ENCODE results near the gene CHAC2. TPM values are rescaled to one million over a fixed set of nuclear protein-coding genes. Genes with fewer than 3 reads are reported as not detected.

Gene CHAC2
- total RNA-seq, 1 donor from 2014 or later, result 3.6 TPM

GRCh38 chr2:53786352-53786704 is 18.7 kb downstream of the CHAC2 start:
- peaks cover 100% of the 10 kb centered on the region for H3K79me2 ChIP-seq (ENCODE audit: insufficient read depth, low read length)
- peaks cover 2% of the 10 kb centered on the region for H3K36me3 Mint-ChIP-seq (ENCODE audit: low read depth, unreplicated experiment)
- H3K36me3 ChIP-seq (ENCODE audit: insufficient read depth, low read length), result no peaks in the 10 kb centered on the region
- H3K4me2 ChIP-seq (ENCODE audit: low read length), result peak overlapping the region; percentile 90
- no peaks in the 10 kb centered on the region for H3K27me3 ChIP-seq (ENCODE audit: insufficient read depth, low read length)
- H3K9me3 Mint-ChIP-seq (ENCODE audit: unreplicated experiment), result no peaks in the 10 kb centered on the region
- peak overlapping the region; percentile 91 for H3K4me3 Mint-ChIP-seq (ENCODE audit: unreplicated experiment)
- no peaks in the 10 kb centered on the region for H3K9me3 ChIP-seq (ENCODE audit: insufficient read depth, low read depth, low read length)
- peak overlapping the region; percentile 87 for H3K27ac Mint-ChIP-seq (ENCODE audit: unreplicated experiment)
- H3K4me1 Mint-ChIP-seq (ENCODE audit: low read depth, unreplicated experiment), result peaks cover 24% of the 10 kb centered on the region
- peak overlapping the region; percentile 94 for H2AFZ ChIP-seq (ENCODE audit: low read depth, low read length)
- H3K27me3 Mint-ChIP-seq (ENCODE audit: low read depth, unreplicated experiment), result no peaks in the 10 kb centered on the region
- peak overlapping the region; percentile 98 for H3K9ac ChIP-seq (ENCODE audit: low read length)
- peaks cover 19% of the 10 kb centered on the region for H3K4me1 ChIP-seq (ENCODE audit: insufficient read depth, low read length)
- H4K20me1 ChIP-seq (ENCODE audit: insufficient read depth, low read length), result peaks cover 41% of the 10 kb centered on the region
- H3K27ac ChIP-seq (ENCODE audit: low read depth, low read length), result peak overlapping the region; percentile 94
- DNase-seq (ENCODE audit: low read depth) (peak; percentile 60), FAIRE-seq (no peak)
- peak overlapping the region; percentile 99 for H3K4me3 ChIP-seq (ENCODE audit: insufficient read depth, low read depth, low read length)
- TF ChIP-seq EZH2 (IDR thresholded peaks at IDR 0.05; ENCODE audit: insufficient read depth, low read length) (no peak), CTCF (IDR thresholded peaks at IDR 0.05; ENCODE audit: insufficient read depth, low read depth, low read length) (no peak)

GRCh38 chr2:53786705-53787613 is 19.4 kb downstream of the CHAC2 start, which contains the start of the genes ASB3 and ERLEC1:
TSS of gene ASB3 (minus strand) at chr2:53786953. CDS start at chr2:53765572, 21,381 bp downstream.
TSS of gene ERLEC1 (plus strand) at chr2:53787044. CDS start at chr2:53787211, 167 bp downstream.
- no peaks in the 10 kb centered on the region for H3K27me3 ChIP-seq (ENCODE audit: insufficient read depth, low read length)
- H3K79me2 ChIP-seq (ENCODE audit: insufficient read depth, low read length), result peaks cover 100% of the 10 kb centered on the region
- H3K27me3 Mint-ChIP-seq (ENCODE audit: low read depth, unreplicated experiment), result no peaks in the 10 kb centered on the region
- FAIRE-seq (no peak), DNase-seq (ENCODE audit: low read depth) (peak; percentile 78)
- peaks cover 2% of the 10 kb centered on the region for H3K36me3 Mint-ChIP-seq (ENCODE audit: low read depth, unreplicated experiment)
- H3K27ac Mint-ChIP-seq (ENCODE audit: unreplicated experiment), result peak within 1 kb of the TSS; percentile 87
- H3K9ac ChIP-seq (ENCODE audit: low read length), result peak within 1 kb of the TSS; percentile 98
- H3K4me2 ChIP-seq (ENCODE audit: low read length), result peak within 1 kb of the TSS; percentile 90
- H3K4me3 Mint-ChIP-seq (ENCODE audit: unreplicated experiment), result peak within 1 kb of the TSS; percentile 91
- H3K9me3 Mint-ChIP-seq (ENCODE audit: unreplicated experiment), result no peaks in the 10 kb centered on the region
- H4K20me1 ChIP-seq (ENCODE audit: insufficient read depth, low read length), result peaks cover 39% of the 10 kb centered on the region
- no peaks in the 10 kb centered on the region for H3K36me3 ChIP-seq (ENCODE audit: insufficient read depth, low read length)
- no peak for TF ChIP-seq CTCF (IDR thresholded peaks at IDR 0.05; ENCODE audit: insufficient read depth, low read depth, low read length)
- no peak for TF ChIP-seq EZH2 (IDR thresholded peaks at IDR 0.05; ENCODE audit: insufficient read depth, low read length)
- peak within 1 kb of the TSS; percentile 94 for H2AFZ ChIP-seq (ENCODE audit: low read depth, low read length)
- peaks cover 19% of the 10 kb centered on the region for H3K4me1 ChIP-seq (ENCODE audit: insufficient read depth, low read length)
- H3K4me3 ChIP-seq (ENCODE audit: insufficient read depth, low read depth, low read length), result peak within 1 kb of the TSS; percentile 99
- peak within 1 kb of the TSS; percentile 94 for H3K27ac ChIP-seq (ENCODE audit: low read depth, low read length)
- H3K4me1 Mint-ChIP-seq (ENCODE audit: low read depth, unreplicated experiment), result peaks cover 24% of the 10 kb centered on the region
- no peaks in the 10 kb centered on the region for H3K9me3 ChIP-seq (ENCODE audit: insufficient read depth, low read depth, low read length)
